Coronary artery (tissue), 2 donors: Measurements from ENCODE around the gene P2RX6.
"Not testable (repeated sequence)": the region's sequence is repeated elsewhere in the genome, so short reads cannot be mapped to it uniquely, and the experiment has no call there.

Source experiments
- DNase-seq: peaks from one replicate; pipeline ENCODE4 v3.0.0-alpha.2; 2017; ENCODE audit warnings: low spot score
- H3K27ac ChIP-seq, 2 donors: fragments of 200-600 bp; sonication (generic); one replicate each; pipeline ENCODE4 v1.5.1; 2016 to 2019
- H3K4me3 ChIP-seq: fragments of 200-600 bp; sonication (generic); 2 replicates; pipeline ENCODE4 v1.5.1; 2016; ENCODE audit warnings: mild to moderate bottlenecking, moderate library complexity
- TF ChIP-seq, protein P1 (sequence below): fragments of 200-600 bp; sonication (generic); IDR thresholded peaks from one replicate; pipeline ENCODE4 v1.5.1; 2019; ENCODE audit warnings: antibody characterized with exemption

P2RX6 gene

GRCh38 chr22:21032868-21033688 lies 18.1 kb downstream of the P2RX6 start:
- TF ChIP-seq, protein P1, sequence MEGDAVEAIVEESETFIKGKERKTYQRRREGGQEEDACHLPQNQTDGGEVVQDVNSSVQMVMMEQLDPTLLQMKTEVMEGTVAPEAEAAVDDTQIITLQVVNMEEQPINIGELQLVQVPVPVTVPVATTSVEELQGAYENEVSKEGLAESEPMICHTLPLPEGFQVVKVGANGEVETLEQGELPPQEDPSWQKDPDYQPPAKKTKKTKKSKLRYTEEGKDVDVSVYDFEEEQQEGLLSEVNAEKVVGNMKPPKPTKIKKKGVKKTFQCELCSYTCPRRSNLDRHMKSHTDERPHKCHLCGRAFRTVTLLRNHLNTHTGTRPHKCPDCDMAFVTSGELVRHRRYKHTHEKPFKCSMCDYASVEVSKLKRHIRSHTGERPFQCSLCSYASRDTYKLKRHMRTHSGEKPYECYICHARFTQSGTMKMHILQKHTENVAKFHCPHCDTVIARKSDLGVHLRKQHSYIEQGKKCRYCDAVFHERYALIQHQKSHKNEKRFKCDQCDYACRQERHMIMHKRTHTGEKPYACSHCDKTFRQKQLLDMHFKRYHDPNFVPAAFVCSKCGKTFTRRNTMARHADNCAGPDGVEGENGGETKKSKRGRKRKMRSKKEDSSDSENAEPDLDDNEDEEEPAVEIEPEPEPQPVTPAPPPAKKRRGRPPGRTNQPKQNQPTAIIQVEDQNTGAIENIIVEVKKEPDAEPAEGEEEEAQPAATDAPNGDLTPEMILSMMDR: no peak
- no peak for DNase-seq
- Histone ChIP-seq H3K4me3 (peak overlapping the region; percentile 78), H3K27ac (peak overlapping the region in 1 of 2 donors; percentile 33)

DNA sequence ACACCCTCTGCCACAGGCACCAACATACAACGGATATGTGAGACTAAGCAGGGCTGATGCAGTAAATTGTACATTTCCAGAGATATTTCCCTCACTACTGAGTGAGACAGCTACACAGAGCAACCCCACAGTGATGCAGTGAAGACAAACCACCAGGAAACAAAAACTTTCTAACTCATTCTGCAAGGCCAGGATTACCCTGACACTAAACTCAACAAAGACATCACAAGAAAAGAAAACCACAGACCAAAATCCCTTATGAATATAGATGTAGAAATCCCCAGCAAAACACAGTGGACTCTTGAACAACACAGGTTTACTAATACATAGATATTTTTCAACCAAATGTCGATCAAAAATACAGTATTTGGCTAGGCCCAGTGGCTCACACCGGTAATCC lies 18.9 kb downstream of the P2RX6 start:
- H3K27ac ChIP-seq: no peak overlapping the region
- TF ChIP-seq, protein P1: no peak
- H3K4me3 ChIP-seq: no peak overlapping the region
- DNase-seq: no peak

DNA sequence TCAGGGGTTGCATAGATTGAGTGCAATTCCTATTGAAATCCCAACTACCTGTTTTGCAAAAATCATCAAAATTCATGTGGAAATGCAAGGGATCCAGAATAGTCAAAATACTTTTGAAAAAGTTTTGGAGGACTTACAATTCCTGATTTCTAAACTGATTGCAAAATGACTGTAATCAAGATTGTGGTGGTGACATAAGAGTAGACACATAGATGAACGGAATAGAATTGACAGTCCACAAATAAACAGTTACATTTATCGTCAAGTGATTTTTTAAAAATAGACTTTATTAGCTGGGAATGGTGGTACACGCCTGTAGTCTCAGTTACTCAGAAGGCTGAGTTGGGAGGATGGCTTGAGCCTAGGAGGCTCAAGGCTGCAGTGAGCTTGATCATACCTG lies 20.0 kb downstream of the P2RX6 start:
- no peak for DNase-seq
- no peak overlapping the region for H3K27ac ChIP-seq
- no peak overlapping the region for H3K4me3 ChIP-seq
- TF ChIP-seq, protein P1: no peak

- Histone ChIP-seq H3K27ac (peak overlapping the region in 1 of 2 donors; percentile 86), H3K4me3 (no peak overlapping the region)
- TF ChIP-seq, protein P1: no peak
- DNase-seq: no peak
Measured at GRCh38 chr22:21038405-21038804, 23.4 kb downstream of the P2RX6 start.

GRCh38 chr22:21039158-21039557 lies 24.2 kb downstream of the P2RX6 start:
- DNase-seq, H3K4me3 ChIP-seq: not testable (repeated sequence)
- H3K27ac ChIP-seq: peak overlapping the region in 1 of 2 donors; percentile 86

DNA sequence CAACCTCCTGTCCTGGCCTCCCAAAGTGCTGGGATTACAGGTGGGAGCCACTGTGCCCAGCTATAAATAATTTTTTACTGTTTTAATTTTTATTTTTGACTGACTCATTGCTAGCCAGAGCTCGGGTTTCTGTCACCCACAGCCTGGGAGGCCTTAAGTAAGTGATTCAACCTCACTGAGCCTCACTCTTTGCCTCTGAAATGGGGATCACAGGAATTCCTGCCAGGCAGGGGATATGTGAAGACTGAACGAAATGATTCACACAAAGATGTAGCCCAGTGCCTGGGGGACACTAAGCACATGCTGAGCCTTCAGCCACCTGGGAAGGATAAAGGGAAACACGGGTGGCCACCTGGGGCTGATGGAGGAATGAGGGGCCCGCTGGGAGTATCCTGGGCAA lies 27.0 kb downstream of the P2RX6 start:
- Histone ChIP-seq H3K4me3 (no peak overlapping the region), H3K27ac (no peak overlapping the region)
- DNase-seq: no peak
- TF ChIP-seq, protein P1: no peak

- no peak for DNase-seq
Measured at GRCh38 chr22:21042978-21043859, 28.3 kb downstream of the P2RX6 start.

More at GRCh38 chr22:21042978-21043859, 28.3 kb downstream of the P2RX6 start:
- H3K4me3 ChIP-seq: no peak overlapping the region
- H3K27ac ChIP-seq: no peak overlapping the region
- TF ChIP-seq, protein P1: no peak
